HUES64 (cell line): ENCODE results near the gene TBXAS1.

Experiments
- H3K27ac ChIP-seq: 2 replicates; pipeline ENCODE4 v1.7.0; 2013; ENCODE audit warnings: low read depth, low read length, inconsistent platforms
- H3K27me3 ChIP-seq: 2 replicates; pipeline ENCODE4 v1.6.1; 2013; ENCODE audit warnings: mild to moderate bottlenecking, low read length; ENCODE audit not compliant: insufficient read depth
- H3K36me3 ChIP-seq: 2 replicates; pipeline ENCODE4 v1.6.1; 2013; ENCODE audit warnings: mild to moderate bottlenecking, low read length; ENCODE audit not compliant: insufficient read depth
- H3K4me1 ChIP-seq: 2 replicates; pipeline ENCODE4 v1.6.1; 2013; ENCODE audit warnings: mild to moderate bottlenecking, low read length, moderate library complexity; ENCODE audit not compliant: insufficient read depth
- H3K4me3 ChIP-seq: 2 replicates; pipeline ENCODE4 v1.5.1; 2013; ENCODE audit warnings: mild to moderate bottlenecking, low read length, moderate library complexity
- H3K9ac ChIP-seq: 2 replicates; pipeline ENCODE4 v1.6.1; 2013; ENCODE audit warnings: mild to moderate bottlenecking, low read depth, low read length
- H3K9me3 ChIP-seq: 2 replicates; pipeline ENCODE4 v1.6.1; 2013; ENCODE audit warnings: low read depth, low read length; ENCODE audit not compliant: insufficient read depth
- WGBS: fragments of 150-250, 120-280 bp; methylation state at CpG from one replicate; pipeline ENCODE4 v1.1.7; 2013; ENCODE audit warnings: missing lambda C conversion rate; 5-methylcytosine and 5-hydroxymethylcytosine counted together

TBXAS1 gene

GRCh38 chr7:140031364-140031763 is 202.3 kb downstream of the TBXAS1 start:
- H3K36me3 ChIP-seq, result no peaks in the 10 kb centered on the region

GRCh38 chr7:140033036-140033435 is 204.0 kb downstream of the TBXAS1 start:
- Histone ChIP-seq H3K27me3 (no peaks in the 10 kb centered on the region), H3K36me3 (no peaks in the 10 kb centered on the region), H3K27ac (no peak overlapping the region), H3K4me1 (no peaks in the 10 kb centered on the region), H3K4me3 (no peak overlapping the region), H3K9ac (no peak overlapping the region), H3K9me3 (no peaks in the 10 kb centered on the region)
- WGBS, result 94% methylated on average over 8 of the region's 8 CpGs

More at GRCh38 chr7:140031364-140031763, 202.3 kb downstream of the TBXAS1 start:
- no peak overlapping the region for H3K9ac ChIP-seq
- no peak overlapping the region for H3K27ac ChIP-seq
- no peaks in the 10 kb centered on the region for H3K27me3 ChIP-seq
- H3K4me1 ChIP-seq, result no peaks in the 10 kb centered on the region
- no peak overlapping the region for H3K4me3 ChIP-seq
- H3K9me3 ChIP-seq, result no peaks in the 10 kb centered on the region
- 90% methylated on average over 1 of the region's 1 CpG for WGBS

DNA sequence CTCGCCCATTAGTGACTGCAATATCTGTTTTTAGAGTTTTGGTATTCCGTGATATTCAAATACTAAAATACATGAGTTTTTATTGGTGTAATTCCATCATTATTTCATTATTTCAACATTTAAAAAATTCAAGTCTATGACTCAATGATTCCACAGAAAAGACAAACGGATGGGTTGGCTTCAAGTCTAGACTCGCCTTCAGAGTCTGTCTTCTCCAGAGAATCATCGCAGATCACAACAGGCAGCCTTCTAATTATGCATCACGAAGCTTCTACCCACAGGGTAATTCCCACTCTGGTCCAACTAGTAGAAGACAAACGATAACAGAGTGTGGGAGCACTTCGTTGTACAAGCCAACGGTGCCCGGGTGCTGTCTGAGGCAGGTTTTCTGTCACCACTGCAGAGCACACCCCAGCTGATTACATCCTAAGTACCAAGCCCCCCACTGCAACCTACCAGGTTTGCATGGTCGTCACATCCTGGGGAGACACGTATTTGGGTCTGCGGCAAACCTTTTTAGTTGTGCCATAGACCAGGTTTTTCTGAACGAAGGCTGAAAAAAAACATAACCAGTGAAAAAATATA is 204.8 kb downstream of the TBXAS1 start:
- no peak overlapping the region for H3K9ac ChIP-seq
- WGBS, result 94% methylated on average over 13 of the region's 14 CpGs
- no peaks in the 10 kb centered on the region for H3K36me3 ChIP-seq
- H3K4me3 ChIP-seq, result no peak overlapping the region
- H3K27me3 ChIP-seq, result no peaks in the 10 kb centered on the region
- H3K4me1 ChIP-seq, result no peaks in the 10 kb centered on the region
- H3K27ac ChIP-seq, result no peak overlapping the region
- no peaks in the 10 kb centered on the region for H3K9me3 ChIP-seq

GRCh38 chr7:140034421-140034820 is 205.4 kb downstream of the TBXAS1 start:
- H3K36me3 ChIP-seq, result no peaks in the 10 kb centered on the region
- no peak overlapping the region for H3K4me3 ChIP-seq
- no peaks in the 10 kb centered on the region for H3K4me1 ChIP-seq
- no peaks in the 10 kb centered on the region for H3K27me3 ChIP-seq
- H3K27ac ChIP-seq, result no peak overlapping the region
- no peak overlapping the region for H3K9ac ChIP-seq
- no peaks in the 10 kb centered on the region for H3K9me3 ChIP-seq

DNA sequence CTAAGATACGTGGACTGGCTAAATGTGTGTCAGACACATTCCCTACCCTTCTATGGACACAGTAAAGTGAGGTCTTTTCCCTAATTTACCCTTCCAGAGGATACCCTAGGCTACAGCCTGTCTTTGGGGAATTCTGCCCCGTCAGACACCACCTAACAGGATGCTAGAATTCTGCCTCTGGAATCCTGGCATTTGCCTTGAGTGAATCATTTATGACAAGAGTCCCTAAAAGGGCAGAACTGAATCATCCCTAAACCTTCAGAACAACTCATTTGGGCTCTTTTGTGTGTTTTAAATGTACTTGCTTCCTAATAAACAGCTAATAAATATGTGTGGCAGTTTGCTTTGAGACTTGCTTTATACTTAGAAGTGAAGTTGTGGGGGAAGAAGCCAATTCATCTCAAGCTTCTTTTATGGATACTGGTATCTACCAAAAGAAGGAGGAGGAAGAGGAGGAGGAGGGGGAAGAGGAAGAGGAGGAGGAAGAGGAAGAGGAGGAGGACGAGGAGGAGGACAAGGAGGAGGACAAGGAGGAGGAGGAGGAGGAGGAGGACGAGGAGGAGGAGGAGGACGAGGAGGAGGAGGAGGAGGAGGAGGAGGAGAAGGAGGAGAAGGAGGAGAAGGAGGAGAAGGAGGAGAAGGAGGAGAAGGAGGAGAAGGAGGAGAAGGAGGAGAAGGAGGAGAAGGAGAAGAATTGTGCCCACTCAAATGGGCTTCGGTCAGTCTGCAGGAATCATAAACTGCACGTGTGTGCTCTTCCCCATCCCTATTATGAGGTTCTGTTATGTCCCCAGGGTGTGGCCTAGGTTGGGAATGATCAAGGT is 206.5 kb downstream of the TBXAS1 start:
- Histone ChIP-seq H3K27me3 (no peaks in the 10 kb centered on the region), H3K4me1 (no peaks in the 10 kb centered on the region), H3K9ac (no peak overlapping the region), H3K36me3 (no peaks in the 10 kb centered on the region), H3K4me3 (no peak overlapping the region), H3K9me3 (no peaks in the 10 kb centered on the region), H3K27ac (no peak overlapping the region)
- 97% methylated on average over 4 of the region's 7 CpGs for WGBS

- Histone ChIP-seq H3K27ac (no peak overlapping the region), H3K4me1 (no peaks in the 10 kb centered on the region), H3K9ac (no peak overlapping the region), H3K36me3 (no peaks in the 10 kb centered on the region), H3K9me3 (no peaks in the 10 kb centered on the region), H3K4me3 (no peak overlapping the region), H3K27me3 (no peaks in the 10 kb centered on the region)
- WGBS, result 96% methylated on average over 11 of the region's 11 CpGs
Observed at GRCh38 chr7:140036224-140036962, 207.3 kb downstream of the TBXAS1 start.

DNA sequence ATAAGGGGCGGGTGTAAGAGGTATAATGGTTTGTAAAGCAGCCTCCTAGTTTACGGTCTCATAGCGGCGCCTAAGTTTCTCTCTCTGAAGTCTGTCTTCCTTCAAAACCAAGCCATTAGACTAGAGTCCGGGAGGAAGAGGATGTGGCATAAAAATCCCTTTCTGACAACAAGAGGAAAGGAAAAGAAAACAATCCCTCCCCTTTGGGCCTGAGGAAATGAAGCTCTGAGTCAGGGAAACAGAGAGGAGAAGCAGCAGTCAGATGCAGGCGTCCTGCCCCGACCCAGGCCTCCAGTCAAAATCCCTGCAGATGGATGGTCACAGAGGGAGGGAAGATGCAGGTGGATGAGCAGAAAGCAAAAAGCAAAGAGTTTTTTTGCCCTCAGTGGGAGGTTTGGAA is 210.0 kb downstream of the TBXAS1 start:
- Histone ChIP-seq H3K27me3 (no peaks in the 10 kb centered on the region), H3K9me3 (no peaks in the 10 kb centered on the region), H3K4me1 (no peaks in the 10 kb centered on the region), H3K9ac (no peak overlapping the region), H3K27ac (no peak overlapping the region), H3K4me3 (no peak overlapping the region), H3K36me3 (0 out of 2 replicates have a peak, but pooled peaks cover 2% of the 10 kb centered on the region)
- WGBS, result 95% methylated on average over 6 of the region's 7 CpGs

DNA sequence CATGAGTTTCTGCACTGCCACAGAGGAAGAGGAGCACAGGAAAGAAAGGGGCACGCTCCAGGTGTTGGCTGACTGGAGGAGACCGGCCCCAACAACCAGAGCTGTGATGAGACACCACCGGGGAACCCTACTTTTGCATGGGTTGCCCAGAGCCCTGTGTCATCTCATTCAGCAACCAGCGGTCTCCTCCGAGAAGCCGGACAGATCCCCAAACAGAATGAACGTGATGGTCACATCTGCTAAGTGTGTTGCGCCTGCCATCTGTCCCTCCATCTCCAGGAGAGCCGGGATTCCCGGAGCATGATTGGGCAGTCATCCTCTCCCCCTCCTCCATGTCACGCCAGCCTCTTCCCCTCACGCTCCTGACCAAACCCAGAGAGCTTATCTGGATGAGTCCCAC is 210.8 kb downstream of the TBXAS1 start:
- Histone ChIP-seq H3K27me3 (no peaks in the 10 kb centered on the region), H3K4me1 (no peaks in the 10 kb centered on the region), H3K36me3 (0 out of 2 replicates have a peak, but pooled peaks cover 3% of the 10 kb centered on the region), H3K4me3 (no peak overlapping the region), H3K27ac (no peak overlapping the region), H3K9ac (no peak overlapping the region), H3K9me3 (no peaks in the 10 kb centered on the region)
- WGBS, result 95% methylated on average over 12 of the region's 12 CpGs

DNA sequence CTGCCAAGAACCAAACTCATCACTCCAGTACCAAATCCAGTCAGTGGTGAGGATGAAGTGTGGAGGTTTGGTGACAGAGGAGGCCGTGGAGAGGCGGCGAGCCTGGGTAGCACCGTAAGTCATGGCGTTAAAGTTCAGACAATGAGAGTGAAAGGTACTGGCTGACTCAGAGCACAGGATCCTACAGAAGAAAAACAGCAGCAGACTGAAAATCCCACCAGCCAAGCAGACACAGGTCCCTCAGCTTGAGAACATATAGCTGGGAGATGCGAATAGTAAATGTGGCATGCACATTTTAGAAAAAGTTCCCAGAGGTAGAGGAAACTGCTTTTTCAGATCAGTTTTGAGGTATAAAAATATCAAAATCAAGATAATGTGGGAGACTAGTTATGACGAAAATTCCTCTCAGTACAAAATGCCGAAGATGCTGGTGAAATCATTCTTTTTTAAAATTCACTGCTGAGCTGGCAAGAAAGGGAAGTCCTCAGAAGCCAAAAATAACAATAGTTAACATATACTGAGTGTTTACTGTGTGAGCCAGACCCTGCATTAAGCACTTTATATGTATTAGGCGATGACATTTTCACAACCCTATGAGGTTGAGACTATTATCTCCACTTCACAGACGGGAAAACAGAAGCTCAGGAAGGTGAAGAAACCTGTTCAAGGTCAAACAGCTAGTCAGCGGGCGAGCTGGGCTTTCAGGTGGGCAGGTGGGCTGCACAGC is 212.8 kb downstream of the TBXAS1 start:
- 0 out of 2 replicates have a peak, but pooled peaks cover 3% of the 10 kb centered on the region for H3K36me3 ChIP-seq
- H3K4me3 ChIP-seq, result no peak overlapping the region
- no peaks in the 10 kb centered on the region for H3K27me3 ChIP-seq
- H3K9ac ChIP-seq, result no peak overlapping the region
- no peaks in the 10 kb centered on the region for H3K9me3 ChIP-seq
- H3K27ac ChIP-seq, result no peak overlapping the region
- 95% methylated on average over 12 of the region's 12 CpGs for WGBS
- no peaks in the 10 kb centered on the region for H3K4me1 ChIP-seq

GRCh38 chr7:140042386-140042670 is 213.3 kb downstream of the TBXAS1 start:
- Histone ChIP-seq H3K4me3 (no peak overlapping the region), H3K9ac (no peak overlapping the region), H3K4me1 (no peaks in the 10 kb centered on the region), H3K27ac (no peak overlapping the region), H3K27me3 (no peaks in the 10 kb centered on the region), H3K36me3 (0 out of 2 replicates have a peak, but pooled peaks cover 3% of the 10 kb centered on the region), H3K9me3 (no peaks in the 10 kb centered on the region)
- 94% methylated on average over 10 of the region's 10 CpGs for WGBS

DNA sequence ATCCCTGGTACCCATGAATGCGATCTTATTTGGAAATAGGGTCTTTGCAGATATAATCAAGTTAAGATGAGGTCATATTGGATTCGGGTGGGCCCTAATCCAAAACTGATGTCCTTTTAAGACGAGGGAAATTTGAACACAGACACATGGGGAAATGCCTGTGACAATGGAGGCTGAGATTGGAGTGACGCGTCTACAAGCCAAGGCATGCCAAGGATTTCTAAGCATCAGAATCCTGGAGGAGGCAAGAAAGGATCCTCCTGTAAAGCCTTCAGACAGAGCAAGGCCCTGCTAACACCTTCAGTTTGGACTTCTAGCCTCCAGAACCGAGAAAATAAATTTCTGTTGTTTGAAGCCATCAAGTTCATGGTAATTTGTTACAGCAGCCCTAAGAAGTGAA is 215.2 kb downstream of the TBXAS1 start:
- H3K36me3 ChIP-seq, result 0 out of 2 replicates have a peak, but pooled peaks cover 3% of the 10 kb centered on the region
- no peak overlapping the region for H3K4me3 ChIP-seq
- no peak overlapping the region for H3K27ac ChIP-seq
- no peak overlapping the region for H3K9ac ChIP-seq
- no peaks in the 10 kb centered on the region for H3K27me3 ChIP-seq
- WGBS, result 97% methylated on average over 6 of the region's 6 CpGs
- no peaks in the 10 kb centered on the region for H3K4me1 ChIP-seq
- no peaks in the 10 kb centered on the region for H3K9me3 ChIP-seq
